HCT116 (cell line): Measurements from ENCODE around the gene UNC79. TPM values are rescaled to one million over a fixed set of nuclear protein-coding genes. Genes with fewer than 3 reads are reported as not detected.

Experiments
- ATAC-seq: fragments of 200-7000 bp; cut with Tn5 transposase; 2 replicates; pipeline ENCODE4 v1.9.1; 2020; ENCODE audit warnings: mild to moderate bottlenecking, moderate library complexity
- BruUV-seq: library from RNA; stranded (reverse); fragments of 400-500 nt; replicated peaks from 2 replicates; lab custom pipeline; 2021; lab: Mats Ljungman, UMichigan
- CTCF ChIA-PET: fragments of 300-600 bp; sonication (Branson Sonifier 250); formaldehyde crosslinking; loops from one replicate; lab custom pipeline; 2021; ENCODE audit warnings: antibody characterized with exemption; lab: Charles Lee
- POLR2A ChIA-PET: fragments of 300-600, 350-600 bp; sonication (Branson Sonifier 250); formaldehyde crosslinking; loops from one replicate; lab custom pipeline; 2021; ENCODE audit warnings: antibody characterized with exemption; lab: Charles Lee
- RAD21 ChIA-PET, 2 experiments: fragments of 300-600 bp; sonication (Branson Sonifier 250); formaldehyde crosslinking; loops; one replicate each; lab custom pipeline; 2023; ENCODE audit warnings: low total read pairs in 2 of 2; ENCODE audit not compliant: uncharacterized antibody in 2 of 2, unreplicated experiment in 2 of 2, low non-redundant PET in 1 of 2; lab: Charles Lee
- DNase-seq: peaks from one replicate; pipeline ENCODE4 v3.0.0-alpha.2; 2010; ENCODE audit warnings: low read depth, low spot score
- H2AFZ ChIP-seq: fragments of 200-600 bp; shearing (Covaris generic), sonication (generic); 2 replicates; pipeline ENCODE4 v1.6.1; 2017; ENCODE audit warnings: low read depth, mixed run types, mixed read lengths, antibody characterized with exemption, low read length; ENCODE audit not compliant: poor library complexity, severe bottlenecking
- H3K27ac ChIP-seq: 2 replicates; pipeline ENCODE4 v1.5.1; 2012; ENCODE audit warnings: low read depth, low read length
- H3K27me3 ChIP-seq: fragments of 200-600 bp; sonication (generic); 2 replicates; pipeline ENCODE4 v1.6.1; 2016; ENCODE audit warnings: mixed run types, low read length, mixed read lengths; ENCODE audit not compliant: insufficient read depth
- H3K36me3 ChIP-seq, 2 experiments: fragments of 200-500 bp in 1 of 2; fragments of 200-600 bp in 1 of 2; sonication (Bioruptor generic) in 1 of 2; sonication (generic) in 1 of 2; 2 replicates each; pipeline versions ENCODE4 v1.5.1 to v1.6.1; 2014 to 2016; ENCODE audit warnings: low read length in 2 of 2, inconsistent platforms in 1 of 2, mixed read lengths in 1 of 2, mixed run types in 1 of 2; ENCODE audit not compliant: insufficient read depth in 2 of 2, control insufficient read depth in 1 of 2
- H3K4me1 ChIP-seq, 2 experiments: fragments of 200-600 bp in 1 of 2; sonication (generic) in 1 of 2; 2 replicates each; pipeline versions ENCODE4 v1.5.1 to v1.6.1; 2012 to 2017; ENCODE audit warnings: low read length in 2 of 2, inconsistent platforms in 1 of 2, mild to moderate bottlenecking in 1 of 2, mixed read lengths in 1 of 2, mixed run types in 1 of 2, moderate library complexity in 1 of 2; ENCODE audit not compliant: insufficient read depth in 2 of 2, control insufficient read depth in 1 of 2
- H3K4me2 ChIP-seq: fragments of 200-600 bp; sonication (generic); 2 replicates; pipeline ENCODE4 v1.6.1; 2017; ENCODE audit warnings: mixed run types, low read length, mixed read lengths
- H3K4me3 ChIP-seq, 2 experiments: fragments of 200-600 bp in 1 of 2; sonication (generic) in 1 of 2; replicated peaks in 1 of 2; 2 replicates each; pipeline ENCODE4 v1.5.1; 2011 to 2016; ENCODE audit warnings: low read length in 2 of 2, control low read depth in 1 of 2, low read depth in 1 of 2, mild to moderate bottlenecking in 1 of 2, mixed read lengths in 1 of 2, mixed run types in 1 of 2
- H3K79me2 ChIP-seq: fragments of 200-600 bp; sonication (generic); 2 replicates; pipeline ENCODE4 v1.6.1; 2017; ENCODE audit warnings: mild to moderate bottlenecking, mixed run types, low read length, moderate library complexity, mixed read lengths; ENCODE audit not compliant: insufficient read depth
- H3K9ac ChIP-seq: fragments of 200-600 bp; sonication (generic); 2 replicates; pipeline ENCODE4 v1.6.1; 2016; ENCODE audit warnings: low read length, mixed read lengths
- H3K9me2 ChIP-seq: fragments of 200-600 bp; sonication (generic), shearing (Covaris generic); 2 replicates; pipeline ENCODE4 v1.6.1; 2017; ENCODE audit warnings: mixed run types, mild to moderate bottlenecking, moderate library complexity; ENCODE audit not compliant: insufficient read depth
- H3K9me3 ChIP-seq, 2 experiments: fragments of 200-500 bp in 1 of 2; fragments of 200-600 bp in 1 of 2; sonication (Bioruptor generic) in 1 of 2; sonication (generic) in 1 of 2; 2 replicates each; pipeline ENCODE4 v1.6.1; 2014 to 2017; ENCODE audit warnings: low read length in 2 of 2, mixed read lengths in 2 of 2, inconsistent platforms in 1 of 2, low read depth in 1 of 2, mild to moderate bottlenecking in 1 of 2, mixed run types in 1 of 2, moderate library complexity in 1 of 2; ENCODE audit not compliant: control insufficient read depth in 1 of 2, insufficient read depth in 1 of 2
- H4K20me1 ChIP-seq: fragments of 200-600 bp; sonication (generic), shearing (Covaris generic); 2 replicates; pipeline ENCODE4 v1.6.1; 2017; ENCODE audit warnings: mixed run types, mild to moderate bottlenecking, moderate library complexity; ENCODE audit not compliant: insufficient read depth
- ELF1 ChIP-seq: IDR thresholded peaks from 2 replicates; pipeline ENCODE4 v1.6.1; 2012; ENCODE audit warnings: low read depth, borderline replicate concordance
- EZH2phosphoT487 ChIP-seq: fragments of 200-600 bp; IDR thresholded peaks from 2 replicates; pipeline ENCODE4 v1.6.1; 2018; ENCODE audit warnings: antibody characterized with exemption, borderline replicate concordance
- POLR2A ChIP-seq: IDR thresholded peaks from 2 replicates; pipeline ENCODE4 v1.7.0; 2011; ENCODE audit warnings: borderline replicate concordance; ENCODE audit not compliant: insufficient read depth, insufficient read length; ENCODE audit errors: extremely low read depth
- RAD21 ChIP-seq: IDR thresholded peaks from 2 replicates; pipeline ENCODE4 v1.6.1; 2012; ENCODE audit warnings: low read depth, mild to moderate bottlenecking
- SP1 ChIP-seq: IDR thresholded peaks from 2 replicates; pipeline ENCODE4 v1.6.1; 2012; ENCODE audit warnings: low read depth
- YY1 ChIP-seq: IDR thresholded peaks from 2 replicates; pipeline ENCODE4 v1.6.1; 2011; ENCODE audit warnings: low read length, low read depth, moderate library complexity, mild to moderate bottlenecking; ENCODE audit not compliant: insufficient replicate concordance; ENCODE audit errors: extremely low read depth
- ZFX ChIP-seq: fragments of 450-650 bp; IDR thresholded peaks from 2 replicates; pipeline ENCODE4 v1.6.1; 2017
- ZNF274 ChIP-seq: fragments of 200-500 bp; sonication (Bioruptor generic); IDR thresholded peaks from 2 replicates; pipeline ENCODE4 v1.6.1; 2014; ENCODE audit warnings: mild to moderate bottlenecking, low read depth, low read length, inconsistent platforms
- intact Hi-C: fragments of 100-400 bp; cut with micrococcal nuclease; formaldehyde crosslinking; loops from 2 replicates; pipeline ENCODE4 v1.10.0; 2022
- total RNA-seq: library from RNA; stranded (reverse); gene quantifications from one replicate; pipeline ENCODE4 v1.2.1, GENCODE V29; 2021; ENCODE audit not compliant: unreplicated experiment
- TF ChIP-seq, protein P1 (sequence below): IDR thresholded peaks from 2 replicates; pipeline ENCODE4 v1.6.1; 2012
- TF ChIP-seq, protein P2 (sequence below), 3 experiments: fragments of 200-600 bp in 1 of 3; sonication (generic) in 1 of 3; IDR thresholded peaks in 2 of 3; conservative IDR thresholded peaks in 1 of 3; 2 replicates each; pipeline ENCODE4 v1.5.1; 2012 to 2017; ENCODE audit warnings: low read depth in 2 of 3, low read length in 2 of 3, antibody characterized with exemption in 1 of 3, borderline replicate concordance in 1 of 3, control low read depth in 1 of 3, mild to moderate bottlenecking in 1 of 3, mixed read lengths in 1 of 3, mixed run types in 1 of 3, moderate library complexity in 1 of 3; ENCODE audit not compliant: insufficient read depth in 1 of 3

Gene UNC79
- total RNA-seq, 1 experiment from 2014 or later, result 0.10 TPM

DNA sequence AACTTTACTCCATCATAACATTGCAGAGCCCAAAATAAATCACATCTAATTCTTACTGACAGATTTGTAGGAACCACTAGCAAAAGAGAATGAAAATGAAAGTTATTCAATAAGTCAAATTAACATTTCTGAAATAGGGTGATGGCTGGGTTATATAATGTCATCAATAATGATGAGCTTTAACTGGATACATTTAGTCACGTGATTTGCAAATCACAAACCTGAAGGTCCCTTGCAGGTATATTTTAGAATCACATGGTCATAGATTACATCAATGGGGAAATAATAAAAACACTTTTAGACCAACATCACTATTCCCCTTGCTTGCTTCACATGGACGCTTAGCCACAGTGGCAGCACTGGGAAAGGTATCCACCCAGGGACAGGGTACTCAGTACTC is 270.8 kb downstream of the UNC79 start:
- ATAC-seq (no peak), DNase-seq (no peak)
- no peak overlapping the region for H3K9ac ChIP-seq
- H3K79me2 ChIP-seq, result no peaks in the 10 kb centered on the region
- no peaks in the 10 kb centered on the region for H3K9me2 ChIP-seq
- BruUV-seq, result no TSS peak
- no peak overlapping the region for H2AFZ ChIP-seq
- H3K4me1 ChIP-seq, result no peaks in the 10 kb centered on the region
- CTCF ChIA-PET, result no interaction called here
- H4K20me1 ChIP-seq, result no peaks in the 10 kb centered on the region
- POLR2A ChIA-PET, result no interaction called here
- no peaks in the 10 kb centered on the region for H3K27me3 ChIP-seq
- H3K36me3 ChIP-seq, result no peaks in the 10 kb centered on the region
- H3K4me2 ChIP-seq, result no peak overlapping the region
- RAD21 ChIA-PET, result no interaction called here
- no peak overlapping the region for H3K4me3 ChIP-seq
- intact Hi-C loops, result no loop called here
- H3K27ac ChIP-seq, result no peak overlapping the region
- no peaks in the 10 kb centered on the region for H3K9me3 ChIP-seq
- TF ChIP-seq EZH2phosphoT487 (no peak), ZNF274 (no peak), RAD21 (no peak), SP1 (no peak), ZFX (no peak)
- TF ChIP-seq, protein P1, sequence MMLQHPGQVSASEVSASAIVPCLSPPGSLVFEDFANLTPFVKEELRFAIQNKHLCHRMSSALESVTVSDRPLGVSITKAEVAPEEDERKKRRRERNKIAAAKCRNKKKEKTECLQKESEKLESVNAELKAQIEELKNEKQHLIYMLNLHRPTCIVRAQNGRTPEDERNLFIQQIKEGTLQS, result no peak
- TF ChIP-seq, protein P2, sequence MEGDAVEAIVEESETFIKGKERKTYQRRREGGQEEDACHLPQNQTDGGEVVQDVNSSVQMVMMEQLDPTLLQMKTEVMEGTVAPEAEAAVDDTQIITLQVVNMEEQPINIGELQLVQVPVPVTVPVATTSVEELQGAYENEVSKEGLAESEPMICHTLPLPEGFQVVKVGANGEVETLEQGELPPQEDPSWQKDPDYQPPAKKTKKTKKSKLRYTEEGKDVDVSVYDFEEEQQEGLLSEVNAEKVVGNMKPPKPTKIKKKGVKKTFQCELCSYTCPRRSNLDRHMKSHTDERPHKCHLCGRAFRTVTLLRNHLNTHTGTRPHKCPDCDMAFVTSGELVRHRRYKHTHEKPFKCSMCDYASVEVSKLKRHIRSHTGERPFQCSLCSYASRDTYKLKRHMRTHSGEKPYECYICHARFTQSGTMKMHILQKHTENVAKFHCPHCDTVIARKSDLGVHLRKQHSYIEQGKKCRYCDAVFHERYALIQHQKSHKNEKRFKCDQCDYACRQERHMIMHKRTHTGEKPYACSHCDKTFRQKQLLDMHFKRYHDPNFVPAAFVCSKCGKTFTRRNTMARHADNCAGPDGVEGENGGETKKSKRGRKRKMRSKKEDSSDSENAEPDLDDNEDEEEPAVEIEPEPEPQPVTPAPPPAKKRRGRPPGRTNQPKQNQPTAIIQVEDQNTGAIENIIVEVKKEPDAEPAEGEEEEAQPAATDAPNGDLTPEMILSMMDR (IDR thresholded peaks at IDR 0.05 in 2 of 3, conservative IDR thresholded peaks at IDR 0.05 in 1 of 3; ENCODE audit: borderline replicate concordance in 1 of 3, insufficient read depth in 1 of 3, low read depth in 2 of 3, low read length in 2 of 3), result no peak

DNA sequence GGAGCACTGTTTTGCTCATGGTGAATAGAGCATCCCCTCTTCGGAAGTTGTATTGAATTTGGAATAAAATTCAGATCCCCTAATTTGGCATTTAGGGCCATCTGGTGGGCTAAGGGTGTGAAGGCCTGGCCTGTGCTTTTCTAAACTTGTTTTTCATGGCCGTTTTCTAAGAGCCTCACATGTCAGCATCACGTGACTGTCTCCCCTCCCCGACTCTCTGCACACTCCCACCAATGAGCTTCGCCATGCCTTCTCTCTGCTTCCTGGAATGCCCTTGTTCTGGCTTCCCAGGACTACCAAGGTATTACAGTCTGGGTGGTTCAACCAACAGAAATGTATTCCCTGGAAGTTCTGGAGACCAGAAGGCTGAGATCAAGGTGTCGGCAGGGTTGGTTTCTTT is 272.2 kb downstream of the UNC79 start:
- Histone ChIP-seq H3K9ac (no peak overlapping the region), H2AFZ (no peak overlapping the region), H3K4me1 (no peaks in the 10 kb centered on the region), H3K36me3 (no peaks in the 10 kb centered on the region), H3K27ac (no peak overlapping the region), H3K9me3 (no peaks in the 10 kb centered on the region), H3K27me3 (no peaks in the 10 kb centered on the region), H3K4me2 (no peak overlapping the region), H3K79me2 (no peaks in the 10 kb centered on the region), H3K4me3 (no peak overlapping the region), H4K20me1 (no peaks in the 10 kb centered on the region), H3K9me2 (no peaks in the 10 kb centered on the region)
- no TSS peak for BruUV-seq
- ATAC-seq (0 out of 2 replicates have a peak, but pooled peaks have one; percentile 22), DNase-seq (no peak)
- ChIA-PET RAD21 (no interaction called here), CTCF (no interaction called here), POLR2A (no interaction called here)
- TF ChIP-seq POLR2A (no peak), ELF1 (no peak), ZNF274 (no peak), YY1 (no peak)
- intact Hi-C loops, result no loop called here
